GM21529 (cell line): ENCODE results near the gene UBAP2.
"Not testable (repeated sequence)": the region's sequence is repeated elsewhere in the genome, so short reads cannot be mapped to it uniquely, and the experiment has no call there.

ENCODE experiments used
- ATAC-seq: cut with Tn5 transposase; IDR thresholded peaks from one replicate; pipeline ENCODE4 v1.9.1; 2021; ENCODE audit not compliant: unreplicated experiment

UBAP2 gene

GRCh38 chr9:34049630-34050384, 1.1 kb upstream of the UBAP2 start:
- no peak for ATAC-seq

- ATAC-seq = peak; percentile 30
These were observed 592 bp downstream of the UBAP2 start for GRCh38 chr9:34047864-34048726.

- no peak for ATAC-seq
These were observed 1.8 kb downstream of the UBAP2 start for GRCh38 chr9:34046784-34047379.

DNA sequence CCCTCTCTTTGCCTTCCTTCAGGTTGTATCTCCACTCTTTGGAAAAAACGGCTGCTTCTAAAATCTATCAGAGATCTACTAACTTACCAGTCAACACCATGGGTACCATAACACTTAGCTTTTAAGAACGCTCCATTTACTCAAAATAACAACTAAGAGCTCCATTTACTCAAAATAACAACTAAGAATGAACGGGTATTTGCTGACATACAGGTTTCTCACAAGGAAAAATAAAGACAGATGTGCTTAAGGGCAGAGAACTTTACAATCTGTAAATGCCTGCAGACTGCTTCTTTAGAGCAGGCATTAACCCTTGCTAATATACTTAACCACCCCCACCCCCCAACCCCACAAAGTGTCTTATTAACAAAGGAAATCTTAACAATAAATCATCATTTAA, 2.8 kb downstream of the UBAP2 start:
- no peak for ATAC-seq

GRCh38 chr9:34042074-34042473, 6.6 kb downstream of the UBAP2 start:
- ATAC-seq = not testable (repeated sequence)

DNA sequence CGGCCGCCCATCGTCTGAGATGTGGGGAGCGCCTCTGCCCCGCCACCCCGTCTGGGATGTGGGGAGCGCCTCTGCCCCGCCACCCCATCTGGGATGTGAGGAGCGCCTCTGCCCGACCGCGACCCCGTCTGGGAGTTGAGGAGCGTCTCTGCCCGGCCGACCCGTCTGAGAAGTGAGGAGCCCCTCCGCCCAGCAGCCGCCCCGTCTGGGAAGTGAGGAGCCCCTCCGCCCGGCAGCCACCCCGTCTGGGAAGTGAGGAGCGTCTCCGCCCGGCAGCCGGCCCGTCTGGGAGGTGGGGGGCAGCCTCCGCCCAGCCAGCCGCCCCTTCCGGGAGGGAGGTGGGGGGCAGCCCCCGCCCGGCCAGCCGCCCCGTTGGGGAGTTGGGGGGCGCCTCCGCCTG, 9.8 kb downstream of the UBAP2 start:
- ATAC-seq = not testable (repeated sequence)

DNA sequence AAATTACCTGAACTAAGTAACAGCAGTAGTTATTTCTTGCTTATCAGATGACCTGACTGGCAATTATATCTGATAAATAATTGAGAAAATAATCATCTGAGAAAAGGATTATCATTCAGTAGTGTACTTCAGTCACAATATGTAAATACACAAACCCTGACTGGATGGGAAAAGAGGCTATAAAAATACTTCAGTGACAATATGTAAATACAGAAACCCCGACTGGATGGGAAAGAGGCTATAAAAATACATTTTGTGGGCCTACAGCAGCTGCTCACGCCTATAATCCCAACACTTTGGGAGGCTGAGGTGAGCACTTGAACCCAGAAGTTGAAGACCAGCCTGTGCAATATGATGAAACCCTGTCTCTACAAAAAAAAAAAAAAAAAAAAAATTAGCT, 11.1 kb downstream of the UBAP2 start:
- ATAC-seq = no peak

- no peak for ATAC-seq
These were observed 12.1 kb downstream of the UBAP2 start for GRCh38 chr9:34036625-34037024.

DNA sequence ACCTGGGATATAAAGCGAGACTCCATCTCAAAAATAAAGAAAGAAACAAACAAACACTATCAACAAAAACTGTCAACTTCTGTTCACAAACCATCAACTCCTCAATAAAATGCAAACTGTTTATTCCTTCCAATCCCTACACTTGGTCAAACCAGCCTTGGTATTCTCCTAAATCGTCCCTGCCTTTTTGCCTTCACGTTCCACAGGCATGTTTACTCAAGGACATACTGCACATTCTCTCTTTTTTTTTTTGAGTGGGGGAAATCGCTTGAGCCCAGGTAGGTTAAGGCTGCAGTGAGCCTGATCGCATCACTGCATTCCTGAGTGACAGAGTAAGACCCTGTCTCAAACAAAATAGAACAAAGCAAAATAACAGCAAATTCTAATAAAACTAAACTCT, 13.0 kb downstream of the UBAP2 start:
- no peak for ATAC-seq

DNA sequence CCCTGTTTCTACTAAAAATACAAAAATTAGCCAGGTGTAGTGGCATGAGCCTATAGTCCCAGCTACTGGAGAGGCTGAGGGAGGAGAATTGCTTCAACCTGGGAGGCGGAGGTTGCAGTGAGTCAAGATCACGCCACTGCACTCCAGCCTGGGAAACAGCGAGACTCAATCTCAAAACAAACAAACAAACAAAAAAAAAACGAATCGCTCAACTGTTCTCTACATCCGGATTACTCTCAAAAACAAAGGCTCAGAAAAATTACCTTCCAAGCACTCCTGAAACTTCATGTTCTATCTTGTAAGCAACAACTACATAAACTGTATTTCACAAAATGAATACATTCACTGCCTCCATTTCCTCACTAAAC, 14.0 kb downstream of the UBAP2 start:
- ATAC-seq = no peak

GRCh38 chr9:34032631-34033030, 16.1 kb downstream of the UBAP2 start:
- no peak for ATAC-seq

DNA sequence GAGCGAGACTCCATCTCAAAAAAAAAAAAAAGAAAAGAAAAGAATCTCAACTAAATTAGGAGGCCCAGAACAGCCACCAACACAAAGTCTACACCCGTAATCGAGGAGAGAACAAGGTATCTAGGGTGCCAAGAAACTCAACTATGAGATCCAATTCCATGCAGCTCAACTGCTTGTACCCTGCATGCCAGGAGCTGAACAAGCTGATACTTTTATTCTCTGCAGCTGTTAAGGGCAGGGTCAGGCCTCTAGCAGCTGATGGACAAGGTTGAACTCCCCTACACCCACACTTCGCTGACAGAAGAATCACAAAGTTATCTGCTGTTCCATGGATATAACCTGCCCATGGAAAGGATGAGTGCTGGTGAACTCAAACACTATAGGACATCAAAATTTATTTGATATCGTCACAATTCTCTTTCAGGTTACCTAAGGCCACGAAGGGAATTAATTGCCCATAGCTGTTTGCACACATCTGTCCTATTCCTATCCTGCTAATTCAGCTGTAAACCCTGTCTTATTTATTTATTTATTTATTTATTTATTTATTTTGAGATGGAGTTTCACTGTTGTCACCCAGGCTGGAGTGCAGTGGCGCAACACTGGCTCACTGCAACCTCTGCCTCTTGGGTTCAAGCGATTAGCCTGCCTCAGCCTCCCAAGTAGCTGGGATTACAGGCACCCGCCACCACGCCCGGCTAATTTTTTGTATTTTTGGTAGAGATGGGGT, 20.7 kb downstream of the UBAP2 start:
- no peak for ATAC-seq

DNA sequence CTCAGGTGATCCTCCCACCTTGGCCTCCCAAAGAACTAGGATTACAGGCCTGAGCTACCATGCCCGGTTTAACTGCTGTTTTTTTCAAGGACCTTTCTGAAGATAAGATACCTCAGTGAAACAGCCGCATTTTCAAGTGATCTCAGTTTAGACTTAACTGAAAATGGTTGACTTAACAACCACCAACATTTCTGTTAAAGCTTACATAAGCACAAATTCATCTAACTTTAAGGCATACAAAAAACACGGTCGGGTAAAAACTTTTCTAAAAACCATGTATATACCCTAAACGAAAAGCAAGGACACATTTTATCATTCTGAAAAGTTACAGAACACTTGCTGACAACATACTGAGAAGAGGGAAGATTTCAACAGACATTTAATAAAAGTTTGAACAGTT, 22.9 kb downstream of the UBAP2 start:
- ATAC-seq = no peak

GRCh38 chr9:34025062-34025461, 23.6 kb downstream of the UBAP2 start:
- no peak for ATAC-seq

- ATAC-seq = not testable (repeated sequence)
These were observed 24.2 kb downstream of the UBAP2 start for GRCh38 chr9:34024476-34024875.

- ATAC-seq = no peak
These were observed 32.5 kb downstream of the UBAP2 start for GRCh38 chr9:34016149-34016548.

DNA sequence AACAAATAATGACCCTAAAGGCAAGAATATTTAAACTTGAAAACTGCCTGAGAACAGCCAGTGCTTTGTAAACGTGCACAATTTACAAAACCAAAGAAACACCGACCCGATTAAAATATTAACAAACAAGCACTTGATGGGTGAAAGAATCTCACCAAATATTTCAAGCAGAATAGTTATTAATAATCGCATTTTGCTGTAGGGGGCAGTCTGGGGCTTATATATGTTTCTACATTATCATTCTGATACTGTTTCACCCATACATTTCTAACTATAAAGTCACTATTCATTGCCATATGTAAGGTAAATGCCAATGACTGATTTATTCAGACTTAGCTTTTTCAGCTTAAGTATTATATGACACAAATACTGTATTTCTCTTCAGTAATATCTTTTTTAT, 37.7 kb downstream of the UBAP2 start:
- no peak for ATAC-seq

DNA sequence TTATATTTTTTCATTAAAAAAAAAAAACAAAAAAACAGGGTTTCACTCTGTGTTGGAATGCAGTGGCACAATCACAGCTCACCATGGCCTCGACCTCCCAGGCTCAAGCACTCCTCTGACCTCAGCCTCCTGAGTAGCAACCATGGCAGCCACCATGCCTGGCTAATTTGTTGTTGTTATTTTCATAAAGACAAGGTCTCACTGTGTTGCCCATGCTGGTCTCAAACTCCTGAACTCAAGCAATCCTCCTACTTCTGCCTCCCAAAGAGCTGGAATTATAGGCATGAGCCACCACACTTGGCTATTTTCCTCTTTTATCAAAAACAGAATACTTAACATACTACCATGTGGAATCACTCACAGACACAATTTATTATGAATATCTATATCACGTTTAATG, 46.7 kb downstream of the UBAP2 start:
- ATAC-seq = no peak

DNA sequence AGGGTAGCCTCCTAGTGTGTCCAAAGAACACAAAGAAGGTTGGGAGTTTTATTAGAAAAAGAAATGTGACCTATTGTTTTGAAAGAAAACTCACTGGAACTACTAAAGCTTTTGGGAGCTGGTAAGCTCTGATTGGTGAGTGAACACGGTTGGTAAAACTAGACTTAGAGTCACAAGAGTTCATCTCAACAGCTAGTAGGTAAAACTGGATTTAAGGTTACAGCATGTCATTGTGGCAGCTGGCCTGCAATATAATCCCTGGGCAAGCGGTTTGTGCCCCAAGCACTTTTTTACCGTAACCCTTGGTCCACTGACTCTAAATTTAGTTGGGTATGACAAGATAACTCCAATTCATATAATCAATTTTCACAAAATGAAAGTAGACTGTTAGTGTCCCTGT, 47.4 kb downstream of the UBAP2 start:
- no peak for ATAC-seq

- ATAC-seq = no peak
These were observed 53.2 kb downstream of the UBAP2 start for GRCh38 chr9:33995449-33995848.

DNA sequence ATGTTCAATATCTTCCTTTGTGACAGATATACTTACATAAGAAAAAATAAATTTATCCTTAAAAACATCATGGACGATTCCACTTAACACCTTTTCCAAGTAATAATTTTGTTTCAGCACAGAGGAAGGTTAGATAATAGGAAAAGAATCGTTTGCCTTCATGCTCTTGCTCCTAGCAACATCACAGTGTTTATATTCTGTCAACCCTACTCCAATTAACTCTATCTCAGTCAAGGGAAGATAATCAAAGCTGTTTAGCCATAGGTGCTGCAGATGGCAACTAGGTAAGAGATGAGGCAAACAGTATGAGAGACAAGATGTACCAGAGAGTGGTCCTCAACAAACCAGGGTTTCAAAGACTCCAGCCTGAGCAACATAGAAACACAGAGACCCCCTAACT, 55.6 kb downstream of the UBAP2 start:
- ATAC-seq = no peak
